ENCODE data around the gene BMS1. TPM values are rescaled to one million over a fixed set of nuclear protein-coding genes. Genes with fewer than 3 reads are reported as not detected.
"Not testable (repeated sequence)": the region's sequence is repeated elsewhere in the genome, so short reads cannot be mapped to it uniquely, and the experiment has no call there.

Gene BMS1
- total RNA-seq, 2 donors from 2014 or later = 8.8 to 18.7 TPM

- TF ChIP-seq CTCF (IDR thresholded peaks at IDR 0.05) = no peak
- Histone ChIP-seq H3K9me3 (no peaks in the 10 kb centered on the region), H3K4me1 (ENCODE audit: control insufficient read depth in 1 of 2, low read depth in 2 of 2) (no peaks in the 10 kb centered on the region), H3K27me3 (replicated peaks; ENCODE audit: insufficient read depth) (no peaks in the 10 kb centered on the region), H3K27ac (no peak overlapping the region), H3K4me3 (no peak overlapping the region), H3K36me3 (no peaks in the 10 kb centered on the region)
- DNase-seq (ENCODE audit: low spot score) = no peak
- no peak for ATAC-seq (ENCODE audit: insufficient number of reproducible peaks, low FRiP score, low read depth)
These were observed 85.0 kb downstream of the BMS1 start for GRCh38 chr10:42867571-42867970.

- Histone ChIP-seq H3K9me3 (no peaks in the 10 kb centered on the region), H3K36me3 (no peaks in the 10 kb centered on the region), H3K27me3 (replicated peaks; ENCODE audit: insufficient read depth) (no peaks in the 10 kb centered on the region), H3K4me1 (ENCODE audit: control insufficient read depth in 1 of 2, low read depth in 2 of 2) (no peaks in the 10 kb centered on the region), H3K27ac (no peak overlapping the region), H3K4me3 (no peak overlapping the region)
- DNase-seq (ENCODE audit: low spot score) (no peak), ATAC-seq (ENCODE audit: insufficient number of reproducible peaks, low FRiP score, low read depth) (no peak)
- no peak for TF ChIP-seq CTCF (IDR thresholded peaks at IDR 0.05)
These were observed 85.9 kb downstream of the BMS1 start for GRCh38 chr10:42868530-42868929.

- H3K27ac ChIP-seq = no peak overlapping the region
- H3K9me3 ChIP-seq = no peaks in the 10 kb centered on the region
- H3K36me3 ChIP-seq = no peaks in the 10 kb centered on the region
- no peak for ATAC-seq (ENCODE audit: insufficient number of reproducible peaks, low FRiP score, low read depth)
- H3K27me3 ChIP-seq (replicated peaks; ENCODE audit: insufficient read depth) = no peaks in the 10 kb centered on the region
- no peaks in the 10 kb centered on the region for H3K4me1 ChIP-seq (ENCODE audit: control insufficient read depth in 1 of 2, low read depth in 2 of 2)
- no peak for TF ChIP-seq CTCF (IDR thresholded peaks at IDR 0.05)
- DNase-seq (ENCODE audit: low spot score) = no peak
- H3K4me3 ChIP-seq = no peak overlapping the region
These were observed 87.4 kb downstream of the BMS1 start for GRCh38 chr10:42869977-42870350.

- not testable (repeated sequence) for H3K27ac ChIP-seq; DNase-seq (ENCODE audit: low spot score); ATAC-seq (ENCODE audit: insufficient number of reproducible peaks, low FRiP score, low read depth); H3K27me3 ChIP-seq (replicated peaks; ENCODE audit: insufficient read depth); H3K4me1 ChIP-seq (ENCODE audit: control insufficient read depth in 1 of 2, low read depth in 2 of 2); H3K36me3 ChIP-seq; H3K4me3 ChIP-seq; H3K9me3 ChIP-seq
These were observed 88.6 kb downstream of the BMS1 start for GRCh38 chr10:42871138-42871641.

- DNase-seq (ENCODE audit: low spot score) (no peak), ATAC-seq (ENCODE audit: insufficient number of reproducible peaks, low FRiP score, low read depth) (no peak)
- no peaks in the 10 kb centered on the region for H3K36me3 ChIP-seq
- no peak for TF ChIP-seq CTCF (IDR thresholded peaks at IDR 0.05)
- no peaks in the 10 kb centered on the region for H3K27me3 ChIP-seq (replicated peaks; ENCODE audit: insufficient read depth)
- H3K4me3 ChIP-seq = no peak overlapping the region
- no peaks in the 10 kb centered on the region for H3K4me1 ChIP-seq (ENCODE audit: control insufficient read depth in 1 of 2, low read depth in 2 of 2)
- no peaks in the 10 kb centered on the region for H3K9me3 ChIP-seq
- no peak overlapping the region for H3K27ac ChIP-seq
These were observed 89.2 kb downstream of the BMS1 start for GRCh38 chr10:42871823-42872222.

GRCh38 chr10:42872865-42873435 lies 90.4 kb downstream of the BMS1 start:
- H3K9me3 ChIP-seq = no peaks in the 10 kb centered on the region
- ATAC-seq (ENCODE audit: insufficient number of reproducible peaks, low FRiP score, low read depth) (no peak), DNase-seq (ENCODE audit: low spot score) (no peak)
- no peak overlapping the region for H3K4me3 ChIP-seq
- H3K27me3 ChIP-seq (replicated peaks; ENCODE audit: insufficient read depth) = no peaks in the 10 kb centered on the region
- H3K27ac ChIP-seq = no peak overlapping the region
- no peaks in the 10 kb centered on the region for H3K36me3 ChIP-seq
- TF ChIP-seq CTCF (IDR thresholded peaks at IDR 0.05) = no peak
- no peaks in the 10 kb centered on the region for H3K4me1 ChIP-seq (ENCODE audit: control insufficient read depth in 1 of 2, low read depth in 2 of 2)

Data from thoracic aorta (tissue), 2 donors.